Kidney (tissue), 14 donors: Measurements from ENCODE around the gene USE1. TPM values are rescaled to one million over a fixed set of nuclear protein-coding genes. Genes with fewer than 3 reads are reported as not detected.

Experiments used
- DNase-seq, 5 donors: peaks; one replicate each; pipeline ENCODE4 v3.0.0-alpha.2; 2013 to 2020
- FAIRE-seq: peaks from 2 replicates; lab custom pipeline; 2012; peaks lifted over from hg19 to GRCh38; lab: Jason Lieb, UNC
- H3K27ac ChIP-seq, 2 donors: one replicate each; pipeline ENCODE4 v1.7.0; 2013; ENCODE audit warnings: low read depth in 2 of 2, low read length in 2 of 2, inconsistent platforms in 1 of 2
- H3K27me3 ChIP-seq: one replicate; pipeline ENCODE4 v1.7.1; 2013; ENCODE audit warnings: low read length, inconsistent platforms; ENCODE audit not compliant: control insufficient read depth, insufficient read depth
- H3K36me3 ChIP-seq, 3 donors: one replicate each; pipeline versions ENCODE4 v1.7.0 to v1.7.1; 2013; ENCODE audit warnings: low read length in 3 of 3, control low read depth in 1 of 3, inconsistent platforms in 1 of 3; ENCODE audit not compliant: insufficient read depth in 3 of 3, control insufficient read depth in 2 of 3
- H3K4me1 ChIP-seq, 3 donors: one replicate each; pipeline versions ENCODE4 v1.7.0 to v1.7.1; 2013; ENCODE audit warnings: low read length in 3 of 3, inconsistent platforms in 1 of 3, low read depth in 1 of 3; ENCODE audit not compliant: control insufficient read depth in 2 of 3, insufficient read depth in 2 of 3
- H3K4me3 ChIP-seq, 3 donors: one replicate each; pipeline versions ENCODE4 v1.7.0 to v1.8.1; 2013; ENCODE audit warnings: low read length in 3 of 3, control low read depth in 1 of 3, inconsistent platforms in 1 of 3
- H3K9ac ChIP-seq, 3 donors: one replicate each; pipeline versions ENCODE4 v1.7.0 to v1.7.1; 2013; ENCODE audit warnings: low read length in 3 of 3, control low read depth in 1 of 3, inconsistent platforms in 1 of 3
- H3K9me3 ChIP-seq, 3 donors: one replicate each; pipeline versions ENCODE4 v1.7.0 to v1.7.1; 2013; ENCODE audit warnings: low read length in 3 of 3, control low read depth in 1 of 3, inconsistent platforms in 1 of 3; ENCODE audit not compliant: control insufficient read depth in 2 of 3, insufficient read depth in 1 of 3
- CTCF ChIP-seq: IDR thresholded peaks from 3 replicates; pipeline ENCODE4 v1.5.1; 2012; ENCODE audit warnings: mild to moderate bottlenecking, moderate library complexity, borderline replicate concordance; ENCODE audit not compliant: insufficient read depth; ENCODE audit errors: extremely low read depth
- intact Hi-C: fragments of 100-400 bp; cut with DNase I; formaldehyde crosslinking; loops from one replicate; pipeline ENCODE4 v1.11.1; 2022
- polyA plus RNA-seq: library from polyadenylated mRNA; stranded (reverse); fragments of 350-450 nt; fragmentation: Illumina TruSeq; extraction: RNeasy Lipid Tissue Mini Kit (QIAGEN cat#74804); gene quantifications from one replicate; pipeline ENCODE4 v1.2.3, GENCODE V29; 2014; ENCODE audit warnings: low read depth, low replicate concordance; ENCODE audit not compliant: insufficient read depth
- total RNA-seq: library from RNA; stranded (reverse); fragmentation: NEBNext Ultra II Directional; extraction: Animal tissue kit (Norgen Biotek cat#: 25700); gene quantifications from one replicate; pipeline ENCODE4 v1.2.1, GENCODE V29; 2021
- donor health status: control.
- donor health status: control.
- donor health status: control.
- donor health status: control.
- donor health status: control.
- donor health status: DM: yes; HTN: yes; CAD: no.
- donor health status: Normal renal cell carcinoma (clear cell type).

USE1 gene
- total and polyA plus RNA-seq, 2 donors from 2014 or later: 26.0 to 52.6 TPM

GRCh38 chr19:17236811-17237543 lies 21.8 kb downstream of the USE1 start:
- Histone ChIP-seq H3K36me3 (peaks cover 0 to 16% (median 3%) of the 10 kb centered on the region in 3 donors), H3K27ac (no peak overlapping the region), H3K4me3 (no peak overlapping the region), H3K27me3 (no peaks in the 10 kb centered on the region), H3K4me1 (peaks cover 0 to 18% (median 9%) of the 10 kb centered on the region in 3 donors), H3K9ac (no peak overlapping the region), H3K9me3 (no peaks in the 10 kb centered on the region)
- FAIRE-seq (no peak), DNase-seq (peak in 1 of 5 donors; percentile 63)
- no peak for TF ChIP-seq CTCF
- intact Hi-C loops: no loop called here

GRCh38 chr19:17237747-17238706 lies 22.9 kb downstream of the USE1 start:
- Histone ChIP-seq H3K9ac (no peak overlapping the region), H3K4me3 (no peak overlapping the region), H3K27me3 (no peaks in the 10 kb centered on the region), H3K4me1 (peaks cover 0 to 26% (median 18%) of the 10 kb centered on the region in 3 donors), H3K36me3 (peaks cover 0 to 16% (median 3%) of the 10 kb centered on the region in 3 donors), H3K27ac (no peak overlapping the region), H3K9me3 (no peaks in the 10 kb centered on the region)
- TF ChIP-seq CTCF: no peak
- FAIRE-seq: no peak
- no peak for DNase-seq
- intact Hi-C loops: no loop called here

GRCh38 chr19:17240062-17240752 lies 25.1 kb downstream of the USE1 start:
- TF ChIP-seq CTCF: no peak
- Histone ChIP-seq H3K36me3 (peaks cover 0 to 16% (median 3%) of the 10 kb centered on the region in 3 donors), H3K9me3 (no peaks in the 10 kb centered on the region), H3K9ac (no peak overlapping the region), H3K4me3 (no peak overlapping the region), H3K27ac (no peak overlapping the region), H3K27me3 (no peaks in the 10 kb centered on the region), H3K4me1 (peaks cover 0 to 23% (median 22%) of the 10 kb centered on the region in 3 donors)
- intact Hi-C loops: no loop called here
- no peak for FAIRE-seq
- DNase-seq: no peak
